HG02642 (cell line): ENCODE results near the gene STAT1.
"Not testable (repeated sequence)": the region's sequence is repeated elsewhere in the genome, so short reads cannot be mapped to it uniquely, and the experiment has no call there.

ENCODE experiments used
- ATAC-seq: cut with Tn5 transposase; IDR thresholded peaks from one replicate; pipeline ENCODE4 v1.9.1; 2021; ENCODE audit warnings: mild to moderate bottlenecking; ENCODE audit not compliant: unreplicated experiment, poor library complexity

The STAT1 gene

GRCh38 chr2:190965580-190966222 is 48.3 kb downstream of the STAT1 start:
- ATAC-seq = no peak

DNA sequence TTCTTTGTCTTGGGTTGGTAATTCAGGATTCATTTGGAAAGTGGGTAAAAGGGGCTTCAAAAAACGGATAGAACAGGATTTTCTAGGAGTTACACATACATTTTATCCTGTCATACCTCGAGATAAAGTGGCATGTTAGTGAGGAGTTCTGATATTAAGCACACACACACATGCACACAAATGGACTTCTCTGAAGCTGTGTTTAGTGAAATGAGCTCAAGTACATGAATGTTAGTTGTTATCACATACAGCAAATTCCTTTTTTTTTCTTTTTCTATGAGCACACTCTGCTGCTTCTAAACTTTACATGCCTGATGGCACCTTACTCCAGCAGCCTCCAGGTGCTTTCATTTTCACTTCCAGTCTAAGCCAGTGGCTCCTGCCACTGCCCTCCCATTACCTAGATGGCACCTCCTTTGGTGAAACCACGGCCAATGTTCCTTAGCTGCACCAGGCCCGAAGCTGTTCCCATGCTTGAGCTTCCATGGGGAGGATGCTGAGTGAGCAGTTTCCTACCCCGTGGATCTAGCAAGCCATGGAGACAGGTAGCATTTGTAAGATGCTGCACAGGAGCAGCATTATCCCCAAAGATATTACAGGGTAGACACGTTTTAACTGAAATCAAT is 49.7 kb downstream of the STAT1 start:
- ATAC-seq = peak; percentile 41

DNA sequence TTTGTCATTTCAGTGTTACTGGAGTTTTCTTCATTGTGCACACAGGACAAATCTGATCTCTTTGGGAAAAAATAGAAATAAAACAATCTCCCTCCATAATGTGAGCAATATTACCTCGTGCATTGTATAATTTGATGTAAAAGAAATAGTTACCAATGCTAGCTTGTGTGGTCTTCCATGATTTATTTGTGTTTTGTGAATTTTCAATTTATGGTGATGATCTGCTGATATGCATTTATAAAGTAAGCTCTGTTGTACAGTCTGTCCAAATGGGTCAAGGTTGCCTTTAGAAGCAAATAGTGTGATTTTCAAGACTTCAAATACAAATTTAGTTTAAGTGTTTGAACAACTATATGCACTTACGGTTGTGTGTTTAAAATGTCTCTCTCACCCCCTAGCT is 50.9 kb downstream of the STAT1 start:
- no peak for ATAC-seq

GRCh38 chr2:190961918-190962487 is 52.0 kb downstream of the STAT1 start:
- no peak for ATAC-seq

DNA sequence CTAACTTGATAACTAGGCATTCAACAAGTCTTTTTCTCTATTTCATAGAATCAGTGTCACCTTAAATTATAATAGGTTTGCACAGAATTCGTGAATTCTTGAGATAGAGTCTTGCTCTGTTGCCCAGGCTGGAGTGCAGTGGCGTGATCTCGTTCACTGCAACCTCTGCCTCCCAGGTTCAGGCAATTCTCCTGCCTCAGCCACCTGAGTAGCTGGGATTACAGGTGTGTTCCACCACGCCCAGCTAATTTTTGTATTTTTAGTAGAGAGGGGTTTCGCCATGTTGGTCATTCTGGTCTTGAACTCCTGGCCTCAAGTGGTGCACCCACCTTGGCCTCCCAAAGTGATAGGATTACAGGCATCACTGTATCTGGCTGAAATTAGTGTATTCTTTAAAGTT is 52.9 kb downstream of the STAT1 start:
- ATAC-seq = not testable (repeated sequence)

DNA sequence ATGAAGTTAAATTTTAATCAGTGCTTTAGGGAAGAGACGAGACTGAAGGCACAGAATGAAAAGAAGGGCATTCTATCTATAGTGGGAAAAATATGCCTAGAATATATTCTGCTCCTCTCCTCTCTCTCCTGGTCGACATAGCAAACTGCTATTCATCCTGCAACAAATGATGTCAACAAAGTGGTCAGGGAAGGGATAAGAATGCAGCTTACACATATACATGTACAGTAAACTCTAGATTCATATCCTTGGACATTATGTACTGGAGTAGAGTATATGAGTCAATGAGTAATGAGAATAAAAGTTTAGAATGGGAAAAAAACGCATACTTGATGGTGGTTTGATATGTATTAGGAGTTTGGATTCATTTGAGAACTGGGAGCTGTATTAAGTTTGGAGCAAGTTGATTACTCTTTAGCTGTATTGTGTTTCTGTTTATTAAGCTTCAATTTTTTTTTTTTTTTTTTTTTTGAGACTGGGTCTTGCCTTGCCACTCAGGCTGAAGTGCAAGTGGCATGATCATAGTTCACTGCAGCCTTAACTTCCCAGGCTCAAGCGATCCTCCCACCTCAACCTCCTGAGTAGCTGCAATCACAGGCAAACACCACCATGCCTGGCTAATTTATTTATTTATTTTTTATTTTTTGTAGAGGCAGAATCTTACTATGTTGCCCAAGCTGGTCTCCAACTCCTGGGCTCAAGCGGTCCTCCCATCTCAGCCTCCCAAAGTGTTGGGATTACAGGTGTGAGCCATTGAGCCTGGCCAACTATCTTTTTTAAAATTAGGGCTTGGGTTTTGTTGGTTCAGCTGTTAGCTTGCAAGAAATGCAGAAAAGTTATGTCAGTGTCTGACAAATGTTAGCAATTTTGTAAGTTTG is 53.8 kb downstream of the STAT1 start:
- no peak for ATAC-seq

- no peak for ATAC-seq
Measured at GRCh38 chr2:190953257-190953656, 60.7 kb downstream of the STAT1 start.

- ATAC-seq = no peak
Measured at GRCh38 chr2:190950566-190950991, 63.4 kb downstream of the STAT1 start.

DNA sequence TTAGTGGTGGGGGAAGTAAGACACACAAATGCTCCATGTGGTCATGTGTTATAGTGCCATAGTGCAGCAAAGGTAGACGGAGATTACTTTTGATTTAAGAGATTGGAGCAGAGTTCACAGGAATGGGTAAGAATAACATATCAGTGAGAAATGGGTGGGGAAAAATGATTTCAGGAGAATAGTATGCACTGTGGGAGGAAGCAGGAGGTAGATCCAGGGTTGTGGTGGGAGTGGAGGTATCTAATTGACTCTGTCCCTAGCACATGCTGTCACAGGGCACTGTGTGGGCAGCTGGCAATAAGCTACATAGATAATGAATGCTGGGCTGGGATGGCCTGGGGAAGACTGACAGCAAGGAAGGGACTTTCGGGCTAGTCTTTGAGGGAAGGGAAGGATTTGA is 65.3 kb downstream of the STAT1 start:
- ATAC-seq = peak; percentile 47

DNA sequence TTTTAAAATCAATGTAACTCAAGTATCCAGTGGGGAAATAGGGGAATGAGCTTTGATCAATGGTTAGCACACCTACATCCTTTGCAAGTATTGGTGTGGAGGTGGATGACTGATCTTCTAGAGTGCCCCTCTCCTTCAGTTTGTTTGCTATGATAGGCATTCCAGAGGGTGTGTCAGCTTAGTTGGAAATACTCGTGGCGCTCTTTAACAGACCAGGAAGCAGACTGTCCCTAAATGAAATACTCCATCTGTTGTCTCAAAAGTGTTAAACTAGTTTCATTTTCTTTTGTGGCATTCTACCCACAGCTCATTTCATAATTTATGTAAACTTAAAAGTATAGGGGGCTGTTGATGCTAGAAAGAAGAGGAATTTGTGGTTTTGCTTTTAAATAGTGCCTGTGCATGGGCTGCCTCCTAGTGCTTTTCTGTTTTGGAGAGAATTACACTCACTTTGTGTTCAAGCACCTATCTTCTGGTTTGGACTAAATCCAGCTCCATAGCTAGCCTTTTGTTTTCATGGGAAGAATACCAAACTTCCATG is 66.2 kb downstream of the STAT1 start:
- ATAC-seq = peak; percentile 77

- no peak for ATAC-seq
Measured at GRCh38 chr2:190947141-190947540, 66.8 kb downstream of the STAT1 start.

DNA sequence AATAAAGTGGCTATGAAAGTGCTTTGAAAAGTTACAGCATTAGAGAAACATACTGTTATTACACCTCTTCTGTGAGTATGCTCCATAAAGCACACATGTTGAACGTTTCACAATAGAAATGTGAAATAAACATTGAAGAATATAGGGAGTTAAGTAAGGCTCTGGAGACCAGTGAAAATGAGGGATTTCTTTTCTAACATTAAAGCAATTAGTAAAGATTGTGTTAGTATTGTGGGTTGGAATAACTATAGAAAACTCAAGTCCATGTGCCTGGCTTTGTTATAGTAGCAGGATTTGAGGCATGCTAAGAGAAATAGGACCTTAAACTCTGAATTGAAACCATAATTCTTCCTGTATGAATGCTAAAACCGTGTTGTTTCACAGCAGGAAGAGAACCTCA is 70.3 kb downstream of the STAT1 start:
- ATAC-seq = no peak

- no peak for ATAC-seq
Measured at GRCh38 chr2:190942697-190943096, 71.3 kb downstream of the STAT1 start.

DNA sequence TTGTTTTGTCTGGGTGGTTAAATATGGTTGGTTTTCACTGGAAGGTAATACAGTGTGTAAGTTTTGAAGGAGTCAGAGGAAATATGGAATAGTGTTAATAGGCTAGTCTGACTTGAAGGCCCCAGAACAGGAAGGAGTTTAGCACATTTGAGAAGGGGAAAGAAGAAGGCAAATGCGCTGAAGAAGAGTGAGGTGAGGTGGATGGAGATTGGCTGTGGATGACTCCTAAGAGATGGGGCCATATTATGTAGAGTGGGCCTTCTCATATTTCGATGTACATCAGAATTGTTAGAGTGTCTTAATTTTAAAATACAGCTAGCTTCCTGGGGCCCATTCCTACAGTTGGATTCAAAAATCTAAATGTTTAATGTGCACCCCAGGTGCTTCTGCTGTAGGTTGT is 72.4 kb downstream of the STAT1 start:
- no peak for ATAC-seq

GRCh38 chr2:190940454-190940853 is 73.5 kb downstream of the STAT1 start:
- no peak for ATAC-seq

DNA sequence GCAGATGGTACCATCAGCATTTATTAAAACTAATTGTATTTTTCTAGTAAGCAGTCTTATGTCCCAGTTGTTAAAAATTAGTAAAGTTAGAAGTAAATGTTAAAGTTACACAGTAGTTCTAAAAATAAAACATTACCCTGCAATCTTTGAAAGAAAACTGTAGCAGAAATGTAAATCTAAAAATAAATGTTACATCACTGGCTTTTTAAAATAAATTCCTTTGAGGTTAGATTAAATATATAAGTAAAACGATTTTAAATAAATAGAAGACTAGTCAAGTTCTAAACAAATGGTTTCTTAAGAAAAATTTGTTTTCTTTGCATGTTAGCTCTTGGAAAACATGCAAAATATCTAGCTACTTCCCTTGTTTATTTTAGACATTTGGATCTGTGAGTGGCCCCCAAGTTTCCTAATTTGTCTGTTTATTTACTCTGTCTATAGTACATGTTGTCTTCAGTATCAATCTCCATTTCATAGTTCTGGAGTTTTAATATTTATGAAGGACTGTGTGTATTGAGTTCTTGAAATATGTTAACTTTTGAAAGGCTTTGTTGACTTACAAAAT is 75.1 kb downstream of the STAT1 start:
- no peak for ATAC-seq

DNA sequence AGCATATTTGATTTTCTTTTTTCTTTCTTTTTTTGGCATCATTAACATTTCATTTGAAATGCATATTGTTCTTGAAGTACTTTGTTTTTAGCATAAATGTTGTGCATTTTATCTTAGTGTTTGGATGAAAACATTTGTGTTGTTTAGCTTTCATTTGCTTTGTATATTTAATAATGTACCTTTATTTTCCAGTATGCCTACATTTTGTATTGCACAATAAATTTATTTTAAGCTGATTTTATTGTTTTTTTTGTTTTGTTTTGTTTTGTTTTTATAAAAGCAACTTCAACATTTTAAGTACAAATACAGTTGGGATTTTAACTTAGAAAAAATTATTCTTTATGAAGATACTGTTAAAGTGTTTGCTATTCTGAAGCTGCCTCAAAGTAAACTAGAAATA is 78.9 kb downstream of the STAT1 start:
- ATAC-seq = no peak

DNA sequence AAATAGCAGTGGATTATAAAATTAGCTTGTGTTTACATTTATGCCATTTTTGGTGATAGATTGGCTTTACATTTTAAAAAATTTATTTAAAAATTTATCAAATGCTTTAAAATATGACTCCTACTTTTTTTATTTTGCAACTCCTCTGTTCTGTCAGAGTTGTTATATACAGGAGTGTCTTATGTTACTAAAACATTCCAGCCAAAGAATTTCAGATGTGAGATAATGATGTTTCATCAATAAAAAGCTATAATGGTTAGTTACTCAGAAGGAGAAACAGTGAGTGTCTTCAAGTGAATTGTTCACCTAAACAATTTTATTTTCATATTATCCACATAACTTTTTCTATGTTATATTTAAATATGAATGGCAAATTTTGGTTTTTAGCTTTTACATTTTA is 80.6 kb downstream of the STAT1 start:
- no peak for ATAC-seq

DNA sequence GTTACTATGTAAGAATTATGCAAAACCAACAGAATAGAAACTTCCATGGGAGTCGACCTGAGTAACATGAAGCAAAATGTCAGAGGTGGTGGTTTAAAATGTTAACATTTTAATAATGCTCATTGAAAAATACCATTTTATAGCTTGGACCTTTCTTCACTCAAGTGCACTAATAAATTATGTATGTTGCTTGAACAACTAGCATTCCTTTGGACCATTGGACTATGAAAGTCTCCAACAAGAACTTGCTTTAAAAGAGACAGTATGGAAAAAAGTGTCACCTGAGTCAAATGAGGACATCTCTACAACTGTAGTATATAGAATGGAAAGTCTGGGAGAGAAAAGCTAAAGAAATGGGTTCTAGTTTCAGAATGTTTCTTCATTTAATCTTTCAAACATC is 81.5 kb downstream of the STAT1 start:
- no peak for ATAC-seq

GRCh38 chr2:190930411-190930810 is 83.6 kb downstream of the STAT1 start:
- ATAC-seq = no peak
